GM12874 (cell line): ENCODE data around the gene STRN4.

Experiments
- CTCF ChIP-seq: IDR thresholded peaks from 2 replicates; pipeline ENCODE4 v1.5.1; 2011; ENCODE audit warnings: low read depth, mild to moderate bottlenecking, control low read depth, low read length, moderate library complexity; ENCODE audit not compliant: insufficient read depth

Gene STRN4

GRCh38 chr19:46787040-46787330, 40.7 kb upstream of the STRN4 start:
- TF ChIP-seq CTCF = no peak

GRCh38 chr19:46786236-46787039, 40.2 kb upstream of the STRN4 start:
- no peak for TF ChIP-seq CTCF

GRCh38 chr19:46785980-46786235, 39.7 kb upstream of the STRN4 start:
- TF ChIP-seq CTCF = no peak

GRCh38 chr19:46785054-46785979, 39.1 kb upstream of the STRN4 start:
- no peak for TF ChIP-seq CTCF

GRCh38 chr19:46784262-46785053, 38.2 kb upstream of the STRN4 start:
- TF ChIP-seq CTCF = 0 out of 2 replicates have a peak, but pooled peaks have one; percentile 19

- no peak for TF ChIP-seq CTCF
These were observed 37.4 kb upstream of the STRN4 start for GRCh38 chr19:46783670-46784069.
